HG03460 (cell line): ENCODE measurements around the gene AMOTL2.

Experiments used
- ATAC-seq: cut with Tn5 transposase; IDR thresholded peaks from one replicate; pipeline ENCODE4 v1.9.1; 2021; ENCODE audit not compliant: unreplicated experiment

Gene AMOTL2

GRCh38 chr3:134366928-134367811, 7.1 kb downstream of the AMOTL2 start:
- no peak for ATAC-seq

- ATAC-seq: no peak
These were observed 7.9 kb downstream of the AMOTL2 start for GRCh38 chr3:134366221-134366927.

- no peak for ATAC-seq
These were observed 8.5 kb downstream of the AMOTL2 start for GRCh38 chr3:134365766-134366065.

- ATAC-seq: no peak
These were observed 9.1 kb downstream of the AMOTL2 start for GRCh38 chr3:134364936-134365765.

- no peak for ATAC-seq
These were observed 9.9 kb downstream of the AMOTL2 start for GRCh38 chr3:134364061-134364935.

- ATAC-seq: no peak
These were observed 10.9 kb downstream of the AMOTL2 start for GRCh38 chr3:134363381-134363755.

- no peak for ATAC-seq
These were observed 11.4 kb downstream of the AMOTL2 start for GRCh38 chr3:134362670-134363380.

- ATAC-seq: no peak
These were observed 12.0 kb downstream of the AMOTL2 start for GRCh38 chr3:134362221-134362620.

- no peak for ATAC-seq
These were observed 12.9 kb downstream of the AMOTL2 start for GRCh38 chr3:134361162-134361835.

- ATAC-seq: no peak
These were observed 14.2 kb downstream of the AMOTL2 start for GRCh38 chr3:134360046-134360445.

- no peak for ATAC-seq
These were observed 14.9 kb downstream of the AMOTL2 start for GRCh38 chr3:134359121-134360010.

- no peak for ATAC-seq
These were observed 16.1 kb downstream of the AMOTL2 start for GRCh38 chr3:134357914-134358811.

- ATAC-seq: no peak
These were observed 16.9 kb downstream of the AMOTL2 start for GRCh38 chr3:134357261-134357913.

- no peak for ATAC-seq
These were observed 17.7 kb downstream of the AMOTL2 start for GRCh38 chr3:134356411-134357040.

GRCh38 chr3:134355416-134355815, 18.8 kb downstream of the AMOTL2 start:
- no peak for ATAC-seq

- ATAC-seq: no peak
These were observed 19.5 kb downstream of the AMOTL2 start for GRCh38 chr3:134354612-134355251.
